ENCODE results near the gene RAD52.

Gene RAD52

GRCh38 chr12:865614-866013 lies 83.9 kb downstream of the RAD52 start:
- no peak for DNase-seq

- no peak for DNase-seq
Observed at GRCh38 chr12:863285-863684, 86.2 kb downstream of the RAD52 start.

- DNase-seq: no peak
Observed at GRCh38 chr12:862303-862911, 87.1 kb downstream of the RAD52 start.
